ENCODE measurements around the gene KLC1. TPM values are rescaled to one million over a fixed set of nuclear protein-coding genes. Genes with fewer than 3 reads are reported as not detected.

The KLC1 gene
- total RNA-seq, 1 experiment from 2014 or later: 216 TPM

GRCh38 chr14:103653805-103654204, 24.8 kb downstream of the KLC1 start:
- H3K27me3 Mint-ChIP-seq (ENCODE audit: insufficient read depth, unreplicated experiment): no peaks in the 10 kb centered on the region
- H3K4me1 Mint-ChIP-seq (ENCODE audit: insufficient read depth, unreplicated experiment): no peaks in the 10 kb centered on the region
- H3K4me3 Mint-ChIP-seq (ENCODE audit: unreplicated experiment): no peak overlapping the region
- CTCF ChIA-PET: interaction anchor here (0.6 kb wide), 1 partner anchor 9 kb away, joined by 3 read pairs; no protein-coding TSS in a partner anchor
- intact Hi-C loops (cut with micrococcal nuclease): no loop called here
- no peaks in the 10 kb centered on the region for H3K9me3 Mint-ChIP-seq (ENCODE audit: unreplicated experiment)
- H3K27ac Mint-ChIP-seq (ENCODE audit: low read depth, unreplicated experiment): peak overlapping the region; percentile 51
- no TSS peak for BruUV-seq (replicated peaks)
- H3K36me3 Mint-ChIP-seq (ENCODE audit: insufficient read depth, unreplicated experiment): peaks cover 64% of the 10 kb centered on the region
- no peak for DNase-seq (ENCODE audit: unreplicated experiment)
- POLR2A ChIA-PET: no interaction called here
- TF ChIP-seq CTCF (IDR thresholded peaks at IDR 0.05; ENCODE audit: unreplicated experiment): no peak

- Mint-ChIP-seq H3K36me3 (ENCODE audit: insufficient read depth, unreplicated experiment) (peaks cover 69% of the 10 kb centered on the region), H3K9me3 (ENCODE audit: unreplicated experiment) (no peaks in the 10 kb centered on the region), H3K4me1 (ENCODE audit: insufficient read depth, unreplicated experiment) (no peaks in the 10 kb centered on the region), H3K4me3 (ENCODE audit: unreplicated experiment) (no peak overlapping the region), H3K27me3 (ENCODE audit: insufficient read depth, unreplicated experiment) (no peaks in the 10 kb centered on the region), H3K27ac (ENCODE audit: low read depth, unreplicated experiment) (peak overlapping the region; percentile 16)
- intact Hi-C loops (cut with micrococcal nuclease): no loop called here
- BruUV-seq (replicated peaks): no TSS peak
- CTCF ChIA-PET: interaction anchor here (0.6 kb wide), 1 partner anchor 9 kb away, joined by 3 read pairs; no protein-coding TSS in a partner anchor
- TF ChIP-seq CTCF (IDR thresholded peaks at IDR 0.05; ENCODE audit: unreplicated experiment): no peak
- POLR2A ChIA-PET: no interaction called here
- no peak for DNase-seq (ENCODE audit: unreplicated experiment)
Observed at GRCh38 chr14:103654619-103655018, 25.6 kb downstream of the KLC1 start.

- Mint-ChIP-seq H3K4me3 (ENCODE audit: unreplicated experiment) (no peak overlapping the region), H3K36me3 (ENCODE audit: insufficient read depth, unreplicated experiment) (peaks cover 79% of the 10 kb centered on the region), H3K27me3 (ENCODE audit: insufficient read depth, unreplicated experiment) (no peaks in the 10 kb centered on the region), H3K9me3 (ENCODE audit: unreplicated experiment) (no peaks in the 10 kb centered on the region), H3K27ac (ENCODE audit: low read depth, unreplicated experiment) (no peak overlapping the region), H3K4me1 (ENCODE audit: insufficient read depth, unreplicated experiment) (no peaks in the 10 kb centered on the region)
- BruUV-seq (replicated peaks): no TSS peak
- TF ChIP-seq CTCF (IDR thresholded peaks at IDR 0.05; ENCODE audit: unreplicated experiment): no peak
- DNase-seq (ENCODE audit: unreplicated experiment): peak; percentile 19
- POLR2A ChIA-PET: interaction anchor here (1.0 kb wide), 1 partner anchor 27 kb away, joined by 3 read pairs; the partner anchor contains the start of gene KLC1
- CTCF ChIA-PET: interaction anchor here (0.6 kb wide), 3 partner anchors 11 to 204 kb away, joined by 3 to 5 read pairs (median 3); no protein-coding TSS in a partner anchor
- intact Hi-C loops (cut with micrococcal nuclease): no loop called here
Observed at GRCh38 chr14:103656031-103656755, 27.2 kb downstream of the KLC1 start.

GRCh38 chr14:103656756-103657133, 27.7 kb downstream of the KLC1 start:
- ChIA-PET CTCF (interaction anchor here (0.6 kb wide), 2 partner anchors 15 to 204 kb away, joined by 3 to 5 read pairs; no protein-coding TSS in a partner anchor), POLR2A (interaction anchor here (1.0 kb wide), 1 partner anchor 95 kb away, joined by 3 read pairs; no protein-coding TSS in a partner anchor)
- BruUV-seq (replicated peaks): no TSS peak
- Mint-ChIP-seq H3K4me3 (ENCODE audit: unreplicated experiment) (no peak overlapping the region), H3K27me3 (ENCODE audit: insufficient read depth, unreplicated experiment) (no peaks in the 10 kb centered on the region), H3K36me3 (ENCODE audit: insufficient read depth, unreplicated experiment) (peaks cover 83% of the 10 kb centered on the region), H3K4me1 (ENCODE audit: insufficient read depth, unreplicated experiment) (no peaks in the 10 kb centered on the region), H3K9me3 (ENCODE audit: unreplicated experiment) (no peaks in the 10 kb centered on the region), H3K27ac (ENCODE audit: low read depth, unreplicated experiment) (no peak overlapping the region)
- no peak for DNase-seq (ENCODE audit: unreplicated experiment)
- intact Hi-C loops (cut with micrococcal nuclease): no loop called here
- no peak for TF ChIP-seq CTCF (IDR thresholded peaks at IDR 0.05; ENCODE audit: unreplicated experiment)

Measured in MCF 10A (cell line).